ENCODE measurements around the gene MAN1C1.
A peak's percentile ranks its signal among the peaks of the same experiment; 100 is the strongest.
"Not testable (repeated sequence)": the region's sequence is repeated elsewhere in the genome, so short reads cannot be mapped to it uniquely, and the experiment has no call there.

MAN1C1 gene

GRCh38 chr1:25583519-25584370 is 32.8 kb upstream of the MAN1C1 start:
- DNase-seq = no peak

- DNase-seq = no peak
Measured at GRCh38 chr1:25586181-25586588, 30.4 kb upstream of the MAN1C1 start.

- no peak for DNase-seq
Measured at GRCh38 chr1:25587290-25587689, 29.3 kb upstream of the MAN1C1 start.

GRCh38 chr1:25588224-25588623 is 28.4 kb upstream of the MAN1C1 start:
- not testable (repeated sequence) for DNase-seq

GRCh38 chr1:25588786-25589185 is 27.8 kb upstream of the MAN1C1 start:
- DNase-seq = not testable (repeated sequence)

- DNase-seq = peak; percentile 51
Measured at GRCh38 chr1:25590096-25590824, 26.3 kb upstream of the MAN1C1 start.

GRCh38 chr1:25593861-25594260 is 22.7 kb upstream of the MAN1C1 start:
- no peak for DNase-seq

- no peak for DNase-seq
Measured at GRCh38 chr1:25594971-25595370, 21.6 kb upstream of the MAN1C1 start.

- DNase-seq = not testable (repeated sequence)
Measured at GRCh38 chr1:25596641-25597040, 19.9 kb upstream of the MAN1C1 start.

- DNase-seq = no peak
Measured at GRCh38 chr1:25598879-25599278, 17.7 kb upstream of the MAN1C1 start.

GRCh38 chr1:25599969-25600610 is 16.5 kb upstream of the MAN1C1 start:
- no peak for DNase-seq

- not testable (repeated sequence) for DNase-seq
Measured at GRCh38 chr1:25600971-25601699, 15.5 kb upstream of the MAN1C1 start.

- not testable (repeated sequence) for DNase-seq
Measured at GRCh38 chr1:25603779-25604538, 12.6 kb upstream of the MAN1C1 start.

GRCh38 chr1:25607123-25607522 is 9.5 kb upstream of the MAN1C1 start:
- no peak for DNase-seq

GRCh38 chr1:25608488-25609178 is 8.0 kb upstream of the MAN1C1 start:
- peak; percentile 77 for DNase-seq

- DNase-seq = no peak
Measured at GRCh38 chr1:25609921-25610320, 6.7 kb upstream of the MAN1C1 start.

GRCh38 chr1:25610822-25611630 is 5.6 kb upstream of the MAN1C1 start:
- no peak for DNase-seq

- no peak for DNase-seq
Measured at GRCh38 chr1:25611843-25612242, 4.7 kb upstream of the MAN1C1 start.

- no peak for DNase-seq
Measured at GRCh38 chr1:25612421-25612820, 4.2 kb upstream of the MAN1C1 start.

- DNase-seq = no peak
Measured at GRCh38 chr1:25613091-25613490, 3.5 kb upstream of the MAN1C1 start.
